ENCODE results near the gene CRAMP1.

Gene CRAMP1

DNA sequence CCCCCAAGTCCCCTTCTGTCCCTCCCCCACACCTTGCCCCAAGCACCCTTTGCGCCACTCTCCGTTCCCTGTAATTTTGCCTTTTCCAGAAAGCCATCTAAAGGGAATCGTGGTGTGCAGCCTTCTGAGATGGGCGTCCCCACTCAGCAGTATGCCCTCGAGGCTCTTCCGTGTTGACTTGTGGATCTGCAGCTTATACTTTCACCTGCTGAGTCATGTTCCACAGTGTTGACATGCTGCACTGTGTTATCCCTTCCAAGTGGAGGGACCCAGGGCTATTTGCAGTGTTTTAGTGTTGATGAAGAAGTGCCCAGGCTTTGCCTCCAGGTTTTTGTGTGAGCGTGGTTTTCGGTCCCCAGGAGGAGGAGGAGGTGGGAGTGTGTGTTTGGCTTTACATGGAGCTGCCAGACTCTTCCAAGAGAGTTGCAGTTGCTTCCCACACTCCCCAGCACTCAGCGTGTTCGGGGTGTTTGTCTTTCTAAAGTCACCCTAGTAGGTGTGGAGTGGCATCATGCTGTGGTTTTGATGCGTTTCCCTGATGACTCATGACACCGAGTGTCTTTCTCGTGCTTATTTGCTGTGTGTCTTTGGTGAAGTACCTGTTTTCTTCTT, 33.9 kb downstream of the CRAMP1 start:
- intact Hi-C loops (cut with micrococcal nuclease): no loop called here

DNA sequence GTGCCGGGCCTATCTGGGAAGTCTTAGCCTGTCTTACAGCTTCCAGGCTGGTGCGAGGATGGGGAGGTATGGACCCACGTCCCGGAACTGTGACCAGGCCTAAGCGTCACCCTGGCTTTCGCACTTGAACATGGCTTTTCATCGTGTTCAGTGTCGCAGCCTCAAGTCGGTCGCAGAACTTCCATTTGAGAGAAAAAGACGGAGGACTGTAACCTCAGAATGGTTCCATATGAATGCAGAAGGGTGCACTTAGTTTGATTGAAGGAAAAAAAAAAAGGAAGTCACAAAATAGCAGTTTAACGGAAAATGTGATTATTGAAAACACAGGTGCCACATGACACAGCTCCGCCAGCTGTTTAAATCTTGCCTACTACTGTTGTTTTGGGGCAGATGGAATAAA, 35.7 kb downstream of the CRAMP1 start:
- Mint-ChIP-seq H3K9me3 (no peaks in the 10 kb centered on the region), H3K27me3 (no peaks in the 10 kb centered on the region), H3K4me1 (ENCODE audit: low read depth) (peaks cover 44% of the 10 kb centered on the region), H3K4me3 (no peak overlapping the region), H3K27ac (peak overlapping the region; percentile 2), H3K36me3 (ENCODE audit: low read depth) (peaks cover 83% of the 10 kb centered on the region)
- intact Hi-C loops (cut with micrococcal nuclease): no loop called here

More for the DNA sequence above, 33.9 kb downstream of the CRAMP1 start:
- Mint-ChIP-seq H3K4me3 (no peak overlapping the region), H3K27ac (peak overlapping the region; percentile 28), H3K27me3 (no peaks in the 10 kb centered on the region), H3K4me1 (ENCODE audit: low read depth) (peaks cover 39% of the 10 kb centered on the region), H3K36me3 (ENCODE audit: low read depth) (peaks cover 83% of the 10 kb centered on the region), H3K9me3 (no peaks in the 10 kb centered on the region)

GRCh38 chr16:1650131-1650530, 38.0 kb downstream of the CRAMP1 start:
- Mint-ChIP-seq H3K4me1 (ENCODE audit: low read depth) (peaks cover 48% of the 10 kb centered on the region), H3K4me3 (no peak overlapping the region), H3K27ac (no peak overlapping the region), H3K9me3 (no peaks in the 10 kb centered on the region), H3K27me3 (no peaks in the 10 kb centered on the region), H3K36me3 (ENCODE audit: low read depth) (peaks cover 83% of the 10 kb centered on the region)
- intact Hi-C loops (cut with micrococcal nuclease): no loop called here

DNA sequence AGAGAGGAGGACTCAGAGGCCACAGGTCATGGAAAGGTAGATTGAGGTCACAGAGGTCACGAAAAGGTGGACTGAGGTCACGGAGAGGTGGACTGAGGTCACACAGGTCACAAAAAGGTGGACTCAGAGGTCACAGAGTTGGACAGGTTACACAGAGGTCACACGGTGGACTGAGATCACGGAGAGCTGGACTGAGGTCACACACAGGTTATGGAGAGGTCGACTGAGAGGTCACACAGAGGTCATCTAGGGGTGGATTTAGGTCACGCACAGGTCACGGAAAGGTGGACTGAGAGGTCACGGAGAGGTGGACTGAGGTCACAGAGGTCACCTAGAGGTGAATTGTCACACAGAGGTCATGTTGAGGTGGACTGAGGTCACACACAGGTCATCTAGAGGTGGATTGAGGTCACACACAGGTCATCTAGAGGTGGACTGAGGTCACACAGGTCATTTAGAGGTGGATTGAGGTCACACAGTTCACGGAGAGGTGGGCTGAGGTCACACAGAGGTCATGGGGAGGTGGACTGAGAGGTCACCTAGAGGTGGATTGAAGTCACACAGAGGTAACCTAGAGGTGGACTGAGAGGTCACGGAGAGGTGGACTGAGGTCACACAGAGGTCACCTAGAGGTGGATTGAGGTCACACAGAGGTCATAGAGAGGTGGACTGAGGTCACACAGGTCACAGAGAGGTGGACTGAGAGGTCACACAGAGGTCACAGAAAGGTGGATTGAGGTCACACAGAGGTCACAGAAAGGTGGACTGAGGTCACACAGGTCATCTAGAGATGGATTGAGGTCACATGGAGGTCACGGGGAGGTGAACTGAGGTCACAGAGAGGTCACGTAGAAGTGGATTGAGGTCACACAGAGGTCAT, 39.2 kb downstream of the CRAMP1 start:
- Mint-ChIP-seq H3K27me3 (no peaks in the 10 kb centered on the region), H3K27ac (peak overlapping the region; percentile 47), H3K4me3 (no peak overlapping the region), H3K4me1 (ENCODE audit: low read depth) (peaks cover 40% of the 10 kb centered on the region), H3K9me3 (no peaks in the 10 kb centered on the region), H3K36me3 (ENCODE audit: low read depth) (peaks cover 84% of the 10 kb centered on the region)
- intact Hi-C loops (cut with micrococcal nuclease): no loop called here

GRCh38 chr16:1651974-1652312, 39.8 kb downstream of the CRAMP1 start:
- peaks cover 34% of the 10 kb centered on the region for H3K4me1 Mint-ChIP-seq (ENCODE audit: low read depth)
- no peak overlapping the region for H3K4me3 Mint-ChIP-seq
- H3K27ac Mint-ChIP-seq: no peak overlapping the region
- H3K27me3 Mint-ChIP-seq: no peaks in the 10 kb centered on the region
- H3K9me3 Mint-ChIP-seq: no peaks in the 10 kb centered on the region
- peaks cover 90% of the 10 kb centered on the region for H3K36me3 Mint-ChIP-seq (ENCODE audit: low read depth)
- intact Hi-C loops (cut with micrococcal nuclease): no loop called here

DNA sequence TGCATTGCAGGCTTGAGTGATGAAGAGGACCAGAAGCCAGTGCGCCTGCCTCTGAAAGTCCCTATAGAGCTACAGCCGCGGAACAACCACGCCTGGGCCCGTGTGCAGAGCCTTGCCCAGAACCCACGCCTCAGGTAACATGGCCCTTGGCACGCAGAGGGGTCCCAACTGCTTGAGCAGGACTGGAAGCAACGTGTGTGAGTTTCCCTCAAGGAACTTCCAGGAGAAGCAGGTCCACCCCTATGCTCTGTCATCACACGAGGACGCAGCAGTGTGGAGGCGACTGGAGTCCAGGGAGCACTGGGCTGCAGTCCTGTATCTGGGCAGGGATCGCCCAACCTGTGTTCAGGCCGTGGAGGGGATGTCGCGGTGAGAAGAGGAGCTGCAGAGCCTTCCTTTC, 40.9 kb downstream of the CRAMP1 start:
- Mint-ChIP-seq H3K27ac (no peak overlapping the region), H3K27me3 (no peaks in the 10 kb centered on the region), H3K36me3 (ENCODE audit: low read depth) (peaks cover 96% of the 10 kb centered on the region), H3K9me3 (no peaks in the 10 kb centered on the region), H3K4me1 (ENCODE audit: low read depth) (peaks cover 28% of the 10 kb centered on the region), H3K4me3 (no peak overlapping the region)
- intact Hi-C loops (cut with micrococcal nuclease): no loop called here

DNA sequence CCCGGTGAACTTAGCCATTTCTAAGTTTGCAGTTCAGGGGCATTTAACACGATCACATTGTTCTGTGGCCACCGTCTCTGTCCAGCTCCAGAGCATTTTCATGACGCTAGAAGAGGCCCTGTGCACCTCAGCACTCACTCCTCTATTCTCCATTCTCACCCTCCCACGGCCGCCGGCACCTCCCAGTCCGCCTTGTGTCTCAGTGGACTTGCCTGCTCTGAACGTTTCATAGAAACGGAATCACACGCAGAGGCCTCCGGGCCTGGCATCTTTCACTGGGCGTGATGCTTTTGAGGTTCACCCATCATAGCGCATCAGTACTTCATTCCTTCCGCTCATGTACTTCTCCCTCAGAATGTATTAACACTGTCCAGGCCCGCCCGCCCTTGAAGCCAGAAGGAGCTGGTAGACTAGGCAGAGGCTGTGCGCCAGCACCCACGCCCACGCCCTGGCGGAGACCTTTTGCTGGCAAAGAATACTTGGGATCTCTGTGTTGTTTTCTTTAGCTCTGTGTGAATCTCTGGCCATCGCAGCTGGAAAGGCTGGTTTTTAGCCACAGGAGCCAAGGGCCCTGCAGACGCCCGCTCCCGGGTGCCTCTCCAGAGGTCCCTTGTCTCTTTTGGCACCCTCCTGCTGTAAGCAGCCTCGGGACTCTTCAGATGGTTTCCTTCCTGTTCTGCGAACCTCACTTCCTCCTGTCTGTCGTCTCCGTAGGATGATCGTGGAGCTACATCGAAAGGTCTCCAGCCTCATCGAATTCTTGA, 42.5 kb downstream of the CRAMP1 start:
- Mint-ChIP-seq H3K4me1 (ENCODE audit: low read depth) (peaks cover 25% of the 10 kb centered on the region), H3K9me3 (no peaks in the 10 kb centered on the region), H3K4me3 (no peak overlapping the region), H3K27me3 (no peaks in the 10 kb centered on the region), H3K36me3 (ENCODE audit: low read depth) (peaks cover 100% of the 10 kb centered on the region), H3K27ac (peak overlapping the region; percentile 68)
- intact Hi-C loops (cut with micrococcal nuclease): no loop called here

GRCh38 chr16:1655269-1655807, 43.2 kb downstream of the CRAMP1 start:
- peaks cover 100% of the 10 kb centered on the region for H3K36me3 Mint-ChIP-seq (ENCODE audit: low read depth)
- H3K27ac Mint-ChIP-seq: peak overlapping the region; percentile 68
- intact Hi-C loops (cut with micrococcal nuclease): no loop called here
- no peaks in the 10 kb centered on the region for H3K9me3 Mint-ChIP-seq
- H3K27me3 Mint-ChIP-seq: no peaks in the 10 kb centered on the region
- H3K4me3 Mint-ChIP-seq: no peak overlapping the region
- peaks cover 25% of the 10 kb centered on the region for H3K4me1 Mint-ChIP-seq (ENCODE audit: low read depth)

GRCh38 chr16:1655909-1656807, 44.0 kb downstream of the CRAMP1 start:
- Mint-ChIP-seq H3K36me3 (ENCODE audit: low read depth) (peaks cover 100% of the 10 kb centered on the region), H3K4me3 (no peak overlapping the region), H3K9me3 (no peaks in the 10 kb centered on the region), H3K27me3 (no peaks in the 10 kb centered on the region), H3K4me1 (ENCODE audit: low read depth) (peaks cover 19% of the 10 kb centered on the region), H3K27ac (no peak overlapping the region)
- intact Hi-C loops (cut with micrococcal nuclease): no loop called here

DNA sequence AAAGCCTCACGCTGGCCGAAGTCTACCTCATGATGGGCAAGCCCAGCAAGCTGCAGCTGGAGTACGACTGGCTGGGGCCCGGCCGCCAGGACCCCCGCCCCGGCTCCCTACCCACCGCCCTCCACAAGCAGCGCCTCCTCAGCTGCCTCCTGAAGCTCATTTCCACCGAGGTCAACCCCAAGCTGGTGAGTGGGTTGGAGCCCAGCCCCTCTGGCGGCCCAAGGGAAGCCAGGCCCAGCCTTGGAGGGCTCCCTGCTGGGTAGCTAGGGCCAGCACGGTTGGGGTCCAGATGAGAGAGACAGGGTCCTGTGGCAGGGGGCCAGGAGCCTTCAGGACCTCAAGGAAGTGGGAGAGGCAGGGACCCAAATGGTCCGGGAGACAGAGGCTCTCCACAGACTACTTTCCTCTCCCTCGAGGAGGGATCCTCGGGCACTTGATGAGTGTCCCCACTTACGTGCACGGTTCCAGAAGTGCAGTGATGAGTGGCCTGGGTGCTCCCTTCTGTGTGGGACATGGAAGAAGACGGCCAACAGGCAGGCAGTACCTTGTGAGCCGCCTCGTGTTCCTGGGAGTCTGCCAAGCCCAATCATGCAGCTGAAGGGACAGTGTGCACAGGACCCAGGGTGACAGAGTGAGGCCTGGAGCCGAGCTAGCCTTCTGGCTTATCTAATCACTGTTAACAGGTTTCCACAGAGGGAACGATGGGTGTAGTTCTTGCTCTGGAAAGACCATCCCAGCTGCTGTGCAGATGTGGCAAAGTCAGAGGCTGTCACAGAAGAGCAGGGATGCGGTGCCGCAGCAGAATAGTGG, 44.9 kb downstream of the CRAMP1 start:
- Mint-ChIP-seq H3K9me3 (no peaks in the 10 kb centered on the region), H3K36me3 (ENCODE audit: low read depth) (peaks cover 97% of the 10 kb centered on the region), H3K4me1 (ENCODE audit: low read depth) (peaks cover 15% of the 10 kb centered on the region), H3K27ac (no peak overlapping the region), H3K27me3 (no peaks in the 10 kb centered on the region), H3K4me3 (no peak overlapping the region)
- intact Hi-C loops (cut with micrococcal nuclease): no loop called here

DNA sequence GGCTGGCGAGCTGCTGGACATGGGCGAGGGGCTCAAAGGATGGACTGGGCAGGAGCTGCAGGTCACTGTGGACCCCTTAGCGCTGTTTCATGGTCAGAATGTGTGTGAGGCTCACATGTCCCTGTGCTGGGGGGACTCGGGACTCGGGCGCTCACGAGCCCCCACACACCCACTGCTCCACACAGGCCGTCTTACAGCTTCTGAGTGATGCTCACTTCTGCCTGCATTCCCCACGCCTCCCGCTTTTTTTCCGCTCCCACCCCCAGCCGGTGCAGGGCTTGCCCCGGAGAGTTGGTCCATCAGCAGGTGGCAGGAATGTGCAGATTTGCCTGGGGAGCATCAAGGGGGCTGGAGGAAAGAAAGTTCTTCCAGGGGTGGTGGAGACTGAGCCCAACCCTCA, 45.7 kb downstream of the CRAMP1 start:
- intact Hi-C loops (cut with micrococcal nuclease): no loop called here
- Mint-ChIP-seq H3K27me3 (no peaks in the 10 kb centered on the region), H3K27ac (no peak overlapping the region), H3K4me1 (ENCODE audit: low read depth) (peaks cover 15% of the 10 kb centered on the region), H3K9me3 (no peaks in the 10 kb centered on the region), H3K36me3 (ENCODE audit: low read depth) (peaks cover 97% of the 10 kb centered on the region), H3K4me3 (no peak overlapping the region)

DNA sequence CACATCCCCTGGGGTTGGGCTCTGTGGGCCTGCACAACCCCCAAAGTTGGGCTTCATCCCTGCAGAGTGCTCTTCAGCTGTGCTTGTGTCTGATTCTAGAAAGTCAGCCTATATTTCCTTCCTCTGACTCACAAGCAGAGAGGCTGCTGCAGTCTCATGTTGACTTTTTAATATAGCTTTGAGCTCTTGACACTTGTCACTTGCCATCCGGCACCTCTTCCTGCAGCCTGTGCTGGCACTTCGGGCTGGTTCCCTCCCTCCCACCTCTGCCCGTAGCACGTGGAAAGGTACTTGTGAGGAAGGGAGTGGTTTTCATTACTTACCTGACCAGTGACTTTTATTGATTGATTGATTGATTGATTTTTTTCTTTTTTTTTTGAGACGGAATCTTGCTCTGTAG, 46.9 kb downstream of the CRAMP1 start:
- Mint-ChIP-seq H3K27ac (peak overlapping the region; percentile 51), H3K4me3 (no peak overlapping the region), H3K36me3 (ENCODE audit: low read depth) (peaks cover 97% of the 10 kb centered on the region), H3K27me3 (no peaks in the 10 kb centered on the region), H3K9me3 (no peaks in the 10 kb centered on the region), H3K4me1 (ENCODE audit: low read depth) (peaks cover 15% of the 10 kb centered on the region)
- intact Hi-C loops (cut with micrococcal nuclease): no loop called here

DNA sequence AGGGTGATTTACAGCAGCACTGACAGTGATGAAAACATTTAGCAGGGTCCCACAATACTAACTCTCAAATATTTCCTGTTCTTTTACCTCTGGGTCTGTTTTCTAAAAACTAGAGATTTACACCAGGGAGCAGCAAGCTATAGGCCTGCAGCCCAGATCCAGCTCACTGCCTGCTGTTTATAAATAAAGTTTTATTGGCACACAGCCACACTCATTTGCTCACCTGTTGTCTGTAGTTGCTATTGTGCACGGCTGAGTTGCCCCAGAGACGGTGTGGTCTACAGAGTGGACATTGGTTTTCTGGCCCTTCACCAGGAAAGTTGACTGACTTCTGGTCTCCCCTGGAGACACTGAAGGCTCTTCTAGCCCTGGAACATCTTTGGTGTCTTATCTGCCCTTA, 49.7 kb downstream of the CRAMP1 start:
- Mint-ChIP-seq H3K27ac (no peak overlapping the region), H3K9me3 (no peaks in the 10 kb centered on the region), H3K4me3 (no peak overlapping the region), H3K27me3 (no peaks in the 10 kb centered on the region), H3K4me1 (ENCODE audit: low read depth) (no peaks in the 10 kb centered on the region), H3K36me3 (ENCODE audit: low read depth) (peaks cover 97% of the 10 kb centered on the region)
- intact Hi-C loops (cut with micrococcal nuclease): no loop called here
